ENCODE results near the gene TRPV6.

Gene TRPV6

GRCh38 chr7:142883571-142884285 is 1.8 kb downstream of the TRPV6 start:
- DNase-seq (ENCODE audit: low read depth in 2 of 2), result no peak

GRCh38 chr7:142883145-142883544 is 2.4 kb downstream of the TRPV6 start:
- no peak for DNase-seq (ENCODE audit: low read depth in 2 of 2)

DNA sequence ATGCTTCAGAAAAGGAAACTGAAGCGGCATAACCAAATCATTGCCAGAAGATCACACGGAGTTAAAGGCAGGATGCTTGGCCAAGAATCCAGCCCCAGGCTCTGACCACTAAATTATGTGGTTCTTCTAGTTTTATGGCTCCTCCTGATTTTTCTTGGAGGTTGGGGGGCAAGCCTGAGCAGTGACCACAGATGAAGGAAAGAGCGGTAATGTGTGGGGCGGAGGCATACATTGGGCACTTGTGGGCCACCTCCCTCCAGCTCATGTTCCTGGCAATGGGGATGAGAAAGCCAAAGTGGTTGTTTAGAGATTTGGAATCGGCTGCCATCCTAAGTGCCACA is 3.2 kb downstream of the TRPV6 start:
- DNase-seq (ENCODE audit: low read depth in 2 of 2), result no peak

GRCh38 chr7:142881586-142882337 is 3.8 kb downstream of the TRPV6 start:
- no peak for DNase-seq (ENCODE audit: low read depth in 2 of 2)

DNA sequence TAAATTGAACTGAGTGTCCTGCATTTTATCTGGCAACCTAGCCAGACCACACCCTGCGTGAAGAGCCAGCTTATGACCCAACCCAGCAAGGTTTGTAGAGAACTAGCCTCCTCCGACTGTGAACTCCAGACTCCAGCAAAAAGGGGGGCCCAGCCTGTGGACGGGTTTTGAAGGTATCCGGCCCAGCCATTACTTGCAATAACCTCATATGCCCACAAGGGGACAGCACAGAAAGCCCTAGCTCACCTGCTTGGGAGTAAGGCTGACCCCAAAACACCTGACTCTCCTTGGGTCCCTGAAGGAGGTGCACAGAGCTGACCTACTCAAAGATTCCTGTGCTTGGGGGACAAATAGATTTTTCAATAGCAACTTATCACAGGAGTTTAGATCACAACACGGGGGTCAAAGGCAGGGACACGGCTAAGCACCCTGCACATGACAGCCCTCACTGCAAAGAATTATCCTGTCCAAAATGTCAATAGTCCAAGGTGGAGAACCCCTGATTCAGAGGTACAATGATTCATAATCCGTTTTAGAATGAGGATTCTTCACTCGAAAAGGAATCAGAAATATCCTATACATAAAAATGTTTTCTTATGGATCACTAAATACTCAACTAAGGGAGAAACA is 4.6 kb downstream of the TRPV6 start:
- DNase-seq (ENCODE audit: low read depth in 2 of 2), result peak; percentile 21 to 38

- no peak for DNase-seq (ENCODE audit: low read depth in 2 of 2)
These were observed 6.5 kb downstream of the TRPV6 start for GRCh38 chr7:142879060-142879459.

DNA sequence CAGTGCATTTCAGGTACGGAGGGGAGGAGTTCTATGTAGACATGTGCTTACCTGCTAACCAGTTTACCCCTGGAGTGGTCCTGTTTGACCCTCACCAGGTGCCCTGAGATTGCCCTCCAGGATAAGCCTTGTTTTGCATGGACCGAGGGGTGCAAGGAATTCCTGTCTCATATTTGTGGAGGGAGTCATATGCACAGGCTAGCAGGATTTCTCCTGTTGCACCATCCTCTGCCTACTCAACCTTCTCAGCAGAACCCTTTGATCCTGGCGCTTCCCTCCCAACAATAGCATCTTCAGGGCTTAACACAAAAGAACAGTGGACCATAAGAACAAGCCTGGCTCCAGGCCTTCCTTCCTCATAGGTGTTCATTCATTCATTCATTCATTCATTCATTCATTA is 7.2 kb downstream of the TRPV6 start:
- no peak for DNase-seq (ENCODE audit: low read depth in 2 of 2)

GRCh38 chr7:142876991-142877910 is 8.3 kb downstream of the TRPV6 start:
- DNase-seq (ENCODE audit: low read depth in 2 of 2), result no peak

GRCh38 chr7:142876236-142876960 is 9.1 kb downstream of the TRPV6 start:
- DNase-seq (ENCODE audit: low read depth in 2 of 2), result no peak

- DNase-seq (ENCODE audit: low read depth in 2 of 2), result no peak
These were observed 10.1 kb downstream of the TRPV6 start for GRCh38 chr7:142875456-142875855.

GRCh38 chr7:142874837-142875236 is 10.7 kb downstream of the TRPV6 start:
- DNase-seq (ENCODE audit: low read depth in 2 of 2), result no peak

GRCh38 chr7:142874409-142874808 is 11.1 kb downstream of the TRPV6 start:
- no peak for DNase-seq (ENCODE audit: low read depth in 2 of 2)

- DNase-seq (ENCODE audit: low read depth in 2 of 2), result no peak
These were observed 11.7 kb downstream of the TRPV6 start for GRCh38 chr7:142873871-142874270.

GRCh38 chr7:142873281-142873784 is 12.2 kb downstream of the TRPV6 start:
- peak; percentile 26 to 54 for DNase-seq (ENCODE audit: low read depth in 2 of 2)

DNA sequence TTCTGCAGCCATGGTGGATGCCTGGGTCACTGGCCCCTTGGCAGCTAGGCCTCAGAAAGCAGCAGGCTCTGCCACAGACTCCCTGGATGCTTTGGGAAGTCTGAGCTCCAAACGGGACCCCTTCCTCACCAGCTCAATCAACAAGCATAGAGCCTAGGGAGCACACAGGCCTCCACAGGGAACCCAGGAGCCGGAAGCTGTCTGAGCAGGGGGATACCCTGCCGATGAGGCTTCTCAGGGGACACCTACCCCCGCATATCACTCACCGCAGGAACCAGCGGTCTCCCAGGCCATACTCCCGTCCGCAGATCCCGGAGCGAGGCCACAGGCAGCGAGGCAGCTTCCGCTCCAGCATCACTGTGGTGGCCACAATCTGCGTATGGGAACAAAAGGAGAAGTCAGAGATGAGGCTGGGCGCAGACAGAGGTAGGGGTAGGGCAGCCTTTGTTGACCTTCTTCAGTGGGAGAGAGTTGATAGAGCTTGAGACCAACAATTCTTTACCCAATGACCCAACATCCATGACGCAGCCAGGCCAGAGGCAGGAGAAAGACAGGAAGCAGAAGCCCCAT is 13.4 kb downstream of the TRPV6 start:
- DNase-seq (ENCODE audit: low read depth in 2 of 2), result no peak

DNA sequence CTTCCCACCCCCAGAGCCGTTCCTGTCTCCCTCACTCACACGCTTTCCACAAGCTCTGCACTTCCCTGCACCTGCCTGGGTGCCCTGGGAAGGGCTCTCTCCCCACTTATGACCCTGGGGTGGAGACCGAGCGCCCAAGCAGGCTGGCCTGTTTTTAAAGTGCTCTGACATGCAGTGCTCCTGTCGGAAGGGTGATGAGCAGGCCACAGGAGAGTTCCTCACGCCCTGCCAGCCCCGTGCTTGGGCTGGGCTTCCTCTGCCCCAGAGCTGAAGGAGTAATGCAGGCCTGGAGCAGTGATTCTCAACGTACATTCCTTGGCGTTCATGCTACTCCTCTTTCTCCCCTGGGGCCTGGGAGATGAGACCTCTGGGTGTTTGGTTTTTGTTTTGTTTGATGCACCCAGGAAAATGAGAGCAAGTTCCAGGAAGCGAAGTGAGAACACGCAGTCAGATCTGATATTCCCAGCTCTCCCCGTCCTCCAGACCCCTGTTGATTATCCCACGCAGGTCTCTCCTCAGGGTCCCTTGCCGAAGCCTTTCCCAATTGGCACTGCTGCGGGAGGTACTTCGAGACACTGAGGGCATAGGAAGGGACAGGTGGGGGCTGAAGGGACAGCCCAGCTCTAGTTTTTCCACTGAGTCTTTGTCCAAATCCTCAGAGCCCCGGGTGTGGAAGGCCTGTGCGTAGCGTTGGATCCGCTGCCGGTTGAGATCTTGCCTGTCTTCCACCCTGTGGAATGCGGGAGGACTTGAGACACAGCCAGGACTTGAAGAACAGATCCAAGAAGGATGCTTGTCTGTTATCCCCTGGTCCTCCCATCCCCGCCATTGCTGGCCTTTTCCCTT is 14.1 kb downstream of the TRPV6 start:
- no peak for DNase-seq (ENCODE audit: low read depth in 2 of 2)

- no peak for DNase-seq (ENCODE audit: low read depth in 2 of 2)
These were observed 14.8 kb downstream of the TRPV6 start for GRCh38 chr7:142870566-142871259.

GRCh38 chr7:142870147-142870559 is 15.4 kb downstream of the TRPV6 start:
- no peak for DNase-seq (ENCODE audit: low read depth in 2 of 2)

DNA sequence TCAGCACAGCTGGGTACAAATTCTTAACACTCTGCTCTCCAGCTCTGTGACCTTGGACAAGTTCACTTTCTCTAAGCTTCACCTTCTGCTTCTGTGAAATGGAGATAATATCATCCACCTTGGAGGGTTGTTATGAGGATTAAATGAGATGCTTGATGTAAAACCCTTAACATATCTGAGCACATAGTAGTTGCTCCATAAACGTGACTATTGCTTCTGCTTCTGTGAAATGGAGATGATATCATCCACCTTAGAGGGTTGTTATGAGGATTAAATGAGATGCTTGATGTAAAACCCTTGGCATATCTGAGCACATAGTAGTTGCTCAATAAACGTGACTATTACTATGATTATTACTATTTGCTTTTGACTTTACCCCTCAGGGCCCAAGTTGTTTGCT is 16.1 kb downstream of the TRPV6 start:
- DNase-seq (ENCODE audit: low read depth in 2 of 2), result no peak

All from stimulated activated CD4-positive, alpha-beta T cell treated with anti-CD3 and anti-CD28 coated beads, Interleukin-4, amount 100 ng/mL, for 48 hours (primary cell).